Measurements from ENCODE around the gene PARD3B.
"Not testable (repeated sequence)": the region's sequence is repeated elsewhere in the genome, so short reads cannot be mapped to it uniquely, and the experiment has no call there.

The PARD3B gene

DNA sequence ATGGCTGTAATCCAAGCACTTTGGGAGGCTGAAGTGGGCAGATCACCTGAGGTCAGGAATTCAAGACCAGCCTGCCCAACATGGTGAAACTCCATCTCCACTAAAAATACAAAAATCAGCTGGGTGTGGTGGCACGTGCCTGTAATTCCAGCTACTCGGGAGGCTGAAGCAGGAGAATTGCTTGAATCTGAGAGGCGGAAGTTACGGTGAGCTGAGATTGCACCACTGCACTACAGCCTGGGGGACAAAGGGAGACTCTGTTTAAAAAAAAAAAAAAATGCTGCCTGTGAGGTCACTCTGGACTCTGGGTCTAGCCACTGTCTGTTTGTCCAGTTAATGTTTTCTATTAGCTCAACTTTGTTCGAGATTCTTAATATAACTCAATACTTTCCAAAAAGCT lies 673.5 kb downstream of the PARD3B start:
- DNase-seq = not testable (repeated sequence)

DNA sequence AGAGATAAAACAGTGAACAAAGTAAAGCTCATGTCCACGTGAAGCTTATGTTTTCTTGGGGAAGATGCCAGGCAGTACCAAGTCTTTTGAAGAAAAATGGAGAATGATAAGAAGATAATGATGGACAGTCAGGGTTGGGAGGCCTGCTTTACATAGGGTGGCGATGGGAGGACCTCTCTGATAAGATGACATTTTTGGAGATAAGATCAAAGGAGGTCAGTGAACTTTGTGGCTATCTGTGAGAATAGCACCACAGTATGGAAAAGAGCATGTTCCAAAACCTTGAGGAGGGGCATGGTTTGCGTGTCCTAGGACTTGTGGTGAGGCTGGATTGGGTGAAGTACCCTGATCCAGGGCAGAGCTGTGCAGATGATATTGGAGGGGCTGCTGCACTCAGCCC lies 675.3 kb downstream of the PARD3B start:
- DNase-seq = no peak

DNA sequence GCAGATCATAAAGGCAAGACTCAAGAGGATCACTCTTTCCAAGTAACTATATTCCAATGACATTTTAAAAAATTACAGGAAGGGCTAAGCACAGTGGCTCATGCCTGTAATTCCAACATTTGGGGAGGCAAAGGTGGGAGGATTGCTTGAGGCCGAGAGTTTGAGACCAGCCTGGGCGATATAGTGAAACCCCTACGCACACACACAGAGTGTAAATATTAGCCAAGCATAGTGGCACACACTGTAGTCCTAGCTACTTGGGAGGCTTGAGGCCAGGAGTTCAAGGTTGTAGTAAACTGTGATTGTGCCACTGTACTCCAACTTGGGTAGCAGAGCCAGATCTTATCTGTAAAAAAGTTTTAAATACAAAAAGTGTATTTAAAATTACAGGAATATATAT lies 686.8 kb downstream of the PARD3B start:
- DNase-seq = no peak

- peak; percentile 6 for DNase-seq
Observed at GRCh38 chr2:205235434-205235833, 690.2 kb downstream of the PARD3B start.

DNA sequence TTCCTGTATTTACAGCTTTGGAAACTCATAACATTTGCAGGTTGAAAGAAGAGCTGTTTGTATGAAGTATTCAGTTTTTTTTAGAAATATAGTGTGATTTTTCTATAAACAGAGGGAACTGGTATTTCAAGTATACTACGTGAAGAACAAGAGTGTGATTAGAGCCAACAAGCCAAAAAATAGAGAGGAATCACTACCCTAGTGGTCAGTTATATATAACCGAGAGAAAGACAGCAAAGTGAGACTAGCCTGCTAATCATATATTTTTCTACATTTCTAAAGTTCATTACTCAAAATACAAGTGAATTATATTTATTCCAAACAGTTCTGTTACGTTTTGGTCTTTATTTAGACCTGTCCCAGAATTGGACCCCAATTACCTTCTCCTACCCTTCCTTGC lies 692.2 kb downstream of the PARD3B start:
- no peak for DNase-seq

- no peak for DNase-seq
Observed at GRCh38 chr2:205245001-205245400, 699.7 kb downstream of the PARD3B start.

DNA sequence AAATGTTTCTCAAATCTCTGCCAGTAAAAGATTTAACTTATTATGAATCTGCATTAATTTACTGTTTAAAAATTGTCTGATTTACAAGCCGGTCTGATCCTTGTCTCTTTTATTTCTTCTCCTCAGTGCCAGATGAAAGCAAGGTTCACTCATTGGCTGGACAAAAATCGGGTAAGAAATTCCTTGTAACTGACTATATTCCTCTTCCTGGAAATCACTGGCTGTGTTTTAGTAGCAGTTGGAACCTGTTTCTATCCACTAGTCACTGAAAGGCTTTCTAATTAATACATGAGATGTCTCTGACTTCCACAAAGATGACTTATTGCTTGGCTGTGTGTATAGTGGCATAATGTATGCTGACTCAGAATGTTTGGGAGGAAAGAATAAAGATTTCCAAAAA lies 700.4 kb downstream of the PARD3B start:
- DNase-seq = no peak

DNA sequence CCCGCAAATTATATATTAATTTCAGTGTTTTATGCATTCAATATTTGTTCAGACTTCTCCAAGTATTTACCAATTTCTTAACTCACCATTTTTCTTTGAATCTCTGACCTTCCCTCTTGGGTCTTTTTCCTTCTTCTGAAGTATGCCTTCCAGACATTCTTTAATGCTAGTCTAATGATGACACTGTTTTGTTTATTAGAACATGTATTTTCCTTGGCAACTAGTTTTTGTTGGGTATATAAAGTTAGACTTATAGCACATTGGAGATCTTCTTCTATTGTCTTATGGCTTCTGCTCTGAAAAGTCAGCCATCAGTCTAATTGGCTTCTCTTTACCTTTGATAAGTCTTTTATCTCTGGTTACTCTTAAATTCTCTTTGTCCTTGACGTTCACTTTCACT lies 713.8 kb downstream of the PARD3B start:
- DNase-seq = no peak

GRCh38 chr2:205261516-205262020 lies 716.3 kb downstream of the PARD3B start:
- no peak for DNase-seq

DNA sequence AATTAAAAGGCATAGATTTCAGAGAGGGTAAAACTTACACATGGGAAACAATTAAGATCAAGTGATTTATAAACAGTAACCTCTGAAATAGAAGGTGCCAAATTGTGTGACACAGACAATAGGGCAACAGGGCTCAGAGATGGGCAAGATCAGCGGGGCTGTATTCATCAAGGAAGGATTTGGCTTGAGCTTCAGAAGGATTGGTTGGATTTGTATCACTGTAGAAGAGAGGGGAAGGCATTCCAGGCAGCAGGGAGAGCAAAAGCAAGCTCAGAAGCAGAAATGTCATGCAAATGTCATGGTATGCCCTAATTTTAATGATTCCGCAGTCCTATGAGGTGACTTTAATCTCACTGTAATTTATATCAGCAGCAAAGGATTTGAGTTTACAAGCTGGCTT lies 722.0 kb downstream of the PARD3B start:
- DNase-seq = no peak

- DNase-seq = peak; percentile 51
Observed at GRCh38 chr2:205270689-205271088, 725.4 kb downstream of the PARD3B start.

DNA sequence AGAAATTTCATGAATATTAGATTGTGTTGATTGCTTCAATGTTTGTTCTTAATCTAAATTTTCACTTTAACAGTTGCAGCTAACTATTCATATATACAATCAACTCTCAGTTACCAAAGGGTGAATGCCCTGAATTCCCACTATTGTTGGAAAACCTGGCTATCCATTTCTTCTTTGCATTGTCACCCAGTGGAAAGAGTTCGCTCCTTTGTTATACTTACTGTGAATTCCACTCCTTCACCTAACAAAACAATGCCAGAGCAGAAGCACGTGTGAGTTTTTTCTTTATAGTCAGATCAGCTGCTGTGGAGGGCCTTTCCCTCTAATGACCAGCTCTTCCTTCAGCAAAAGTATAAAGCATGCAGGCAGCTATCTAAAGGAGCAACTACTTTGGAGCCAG lies 727.9 kb downstream of the PARD3B start:
- no peak for DNase-seq

- peak; percentile 38 for DNase-seq
Observed at GRCh38 chr2:205273627-205274026, 728.4 kb downstream of the PARD3B start.

DNA sequence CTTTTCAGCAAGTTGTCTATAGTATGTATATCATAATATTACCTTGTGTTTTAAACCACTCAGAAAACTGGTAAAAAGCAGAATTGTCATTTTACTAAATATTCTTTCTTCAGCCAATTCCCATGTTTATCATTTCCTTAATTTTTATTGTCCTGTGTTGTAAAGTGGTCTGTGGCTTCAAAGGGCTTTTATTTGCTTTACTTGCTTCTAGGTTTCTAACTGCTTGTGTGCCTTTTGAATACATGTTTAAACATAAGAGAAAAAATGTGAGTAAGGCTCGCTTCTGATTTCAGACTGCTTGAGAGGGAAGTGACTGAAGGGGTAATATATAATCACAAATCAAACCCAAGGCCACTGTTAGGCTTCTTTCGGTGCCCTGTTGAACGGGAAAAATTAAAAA lies 729.5 kb downstream of the PARD3B start:
- DNase-seq = peak; percentile 7

GRCh38 chr2:205276116-205276777 lies 731.0 kb downstream of the PARD3B start:
- peak; percentile 21 for DNase-seq

- DNase-seq = peak; percentile 19
Observed at GRCh38 chr2:205280596-205281236, 735.4 kb downstream of the PARD3B start.

DNA sequence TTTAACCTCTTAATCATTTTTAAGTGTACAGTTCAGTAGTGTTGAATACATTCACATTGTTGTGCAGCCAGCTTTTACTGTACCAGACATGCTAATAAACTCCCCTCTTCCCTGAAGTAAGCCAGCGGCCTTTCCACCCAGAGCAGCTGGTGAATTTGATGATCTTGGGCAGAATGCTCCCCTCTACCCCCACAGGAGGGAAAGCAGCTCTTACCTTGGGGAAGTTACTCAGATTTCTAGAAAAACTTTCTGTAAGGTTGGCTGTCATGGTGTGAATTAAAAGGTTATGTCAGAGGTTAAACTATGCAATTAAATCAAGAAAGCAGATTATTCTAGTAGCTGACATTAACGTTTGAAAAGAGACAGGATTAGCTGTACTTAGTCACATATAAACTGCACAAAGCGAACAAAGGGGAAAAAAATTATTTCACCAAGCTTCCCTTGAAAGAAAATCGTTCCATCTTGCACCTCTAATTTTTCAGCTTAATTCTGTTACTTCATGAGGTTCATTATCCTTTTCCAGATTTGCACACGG lies 738.5 kb downstream of the PARD3B start:
- DNase-seq = no peak

DNA sequence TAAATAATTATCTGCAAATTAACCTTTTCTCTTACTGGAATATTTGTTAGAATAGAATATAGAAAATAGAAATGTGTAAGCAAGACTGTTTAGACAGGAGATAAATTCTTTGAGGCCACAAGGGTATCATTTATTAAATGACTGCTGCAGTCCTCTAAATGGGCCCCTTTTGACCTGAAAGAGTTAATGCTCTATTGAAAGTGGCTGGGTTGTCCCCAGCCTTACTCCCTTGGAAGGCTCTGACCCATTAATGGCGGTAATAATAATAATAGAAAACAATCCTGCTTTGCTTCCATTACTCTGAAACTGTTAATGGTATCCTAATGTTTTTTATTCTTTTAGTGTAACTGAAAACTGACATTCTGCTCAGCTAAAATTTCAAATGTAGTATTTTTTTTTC lies 739.1 kb downstream of the PARD3B start:
- DNase-seq = no peak

DNA sequence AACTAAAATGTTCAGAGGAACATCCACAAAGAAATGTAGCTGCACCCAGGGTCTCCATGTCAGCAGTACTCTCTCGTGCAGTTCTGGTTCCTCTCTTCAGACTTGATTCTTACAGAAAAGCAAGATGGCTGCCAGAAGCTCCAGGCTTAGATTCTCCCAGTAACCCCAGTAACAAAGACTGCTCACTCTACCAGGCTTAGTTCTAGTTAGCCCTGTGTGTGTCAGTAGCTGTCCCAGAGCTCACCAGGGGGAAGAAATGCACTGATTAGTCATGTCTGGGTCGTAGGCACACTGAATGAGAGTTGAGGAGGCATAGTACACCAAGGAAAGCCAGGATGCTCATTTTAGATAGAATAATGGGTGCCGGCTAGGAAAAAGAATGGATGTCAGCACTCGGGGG lies 742.0 kb downstream of the PARD3B start:
- no peak for DNase-seq

GRCh38 chr2:205288686-205289085 lies 743.4 kb downstream of the PARD3B start:
- no peak for DNase-seq

- no peak for DNase-seq
Observed at GRCh38 chr2:205290299-205290698, 745.0 kb downstream of the PARD3B start.

DNA sequence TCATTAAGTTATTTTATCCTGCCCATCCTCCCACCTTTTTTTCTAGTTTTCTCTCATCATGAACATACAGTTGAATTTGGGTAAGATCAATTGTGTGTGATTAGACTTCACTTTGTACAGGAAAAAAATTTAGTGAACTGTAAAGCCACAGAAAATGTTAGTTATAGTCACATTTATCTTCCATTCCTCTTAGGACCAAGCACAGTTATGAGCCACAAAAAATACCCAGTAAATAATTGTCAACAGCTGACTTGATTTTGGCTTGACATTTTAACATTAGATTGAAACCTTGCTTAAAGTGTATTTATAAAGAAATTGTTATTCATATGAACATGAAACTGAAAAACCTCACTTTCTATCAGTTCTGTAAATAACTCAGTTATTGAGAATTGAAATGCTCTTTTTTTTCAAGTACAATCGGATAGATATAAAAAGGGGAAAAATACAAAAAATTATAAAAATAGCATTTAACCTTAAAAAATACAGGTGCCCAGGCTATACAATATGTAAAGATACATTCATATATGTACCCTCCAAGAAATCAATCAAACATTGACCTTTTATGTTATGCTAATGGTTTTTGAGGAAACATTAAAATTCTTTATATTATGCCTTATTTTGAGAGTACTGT lies 747.5 kb downstream of the PARD3B start:
- no peak for DNase-seq

- DNase-seq = no peak
Observed at GRCh38 chr2:205293559-205293958, 748.3 kb downstream of the PARD3B start.

- DNase-seq = no peak
Observed at GRCh38 chr2:205296959-205297358, 751.7 kb downstream of the PARD3B start.

All from NCI-H69 (cell line).